Measurements from ENCODE around the gene DTX3.

- no peak for TF ChIP-seq EP300 (IDR thresholded peaks at IDR 0.05)
- TF ChIP-seq POLR2A (IDR thresholded peaks at IDR 0.05) = no peak
- no peak for TF ChIP-seq CTCF (IDR thresholded peaks at IDR 0.05)
These were observed 11.9 kb downstream of the DTX3 start for GRCh38 chr12:57616383-57617101.
